ENCODE data around the gene CCDC157. TPM values are rescaled to one million over a fixed set of nuclear protein-coding genes. Genes with fewer than 3 reads are reported as not detected.
A peak's percentile ranks its signal among the peaks of the same experiment; 100 is the strongest.

Gene CCDC157
- total RNA-seq, 1 donor = 1.3 TPM

DNA sequence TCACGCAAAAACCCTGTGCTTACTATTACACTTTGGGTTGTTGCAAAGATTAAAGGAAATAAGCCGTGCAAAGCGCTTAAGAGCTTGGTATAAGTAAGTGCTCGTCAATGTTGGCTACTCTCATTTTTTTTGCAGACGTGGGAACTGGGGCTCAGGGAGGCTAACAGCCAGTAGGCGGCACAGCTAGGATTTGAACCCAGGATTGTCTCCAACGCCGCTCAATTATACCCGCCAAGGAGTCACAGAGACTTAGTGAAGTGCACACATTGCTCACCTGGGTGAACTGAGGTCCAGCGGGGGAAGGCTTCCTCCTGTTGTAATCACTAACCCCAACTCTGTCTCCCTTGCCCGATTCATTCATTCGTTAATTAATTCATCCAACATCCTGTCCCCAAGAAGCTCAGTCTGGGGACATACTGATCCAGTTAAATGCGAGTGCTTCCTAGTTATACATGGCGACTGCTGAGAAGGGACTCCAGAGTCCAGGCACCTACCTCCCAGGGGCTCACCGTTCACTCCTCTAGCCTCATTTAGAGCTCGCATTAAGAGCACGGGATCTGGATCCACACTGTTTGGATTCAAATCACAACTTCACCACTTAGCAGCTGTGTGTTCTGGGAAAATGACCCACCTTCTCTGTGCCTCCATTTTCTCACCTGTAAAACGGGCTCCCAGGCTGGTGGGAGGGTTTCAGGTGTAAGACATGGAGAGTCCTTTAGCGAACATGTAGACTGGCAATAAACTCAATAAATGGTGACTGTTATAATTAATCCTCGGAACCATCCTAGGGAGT, 67.9 kb downstream of the CCDC157 start:
- peak overlapping the region; percentile 71 for H3K4me3 ChIP-seq (ENCODE audit: low read depth, low read length)
- no peak for DNase-seq (ENCODE audit: low read depth)
- TF ChIP-seq, protein P1, sequence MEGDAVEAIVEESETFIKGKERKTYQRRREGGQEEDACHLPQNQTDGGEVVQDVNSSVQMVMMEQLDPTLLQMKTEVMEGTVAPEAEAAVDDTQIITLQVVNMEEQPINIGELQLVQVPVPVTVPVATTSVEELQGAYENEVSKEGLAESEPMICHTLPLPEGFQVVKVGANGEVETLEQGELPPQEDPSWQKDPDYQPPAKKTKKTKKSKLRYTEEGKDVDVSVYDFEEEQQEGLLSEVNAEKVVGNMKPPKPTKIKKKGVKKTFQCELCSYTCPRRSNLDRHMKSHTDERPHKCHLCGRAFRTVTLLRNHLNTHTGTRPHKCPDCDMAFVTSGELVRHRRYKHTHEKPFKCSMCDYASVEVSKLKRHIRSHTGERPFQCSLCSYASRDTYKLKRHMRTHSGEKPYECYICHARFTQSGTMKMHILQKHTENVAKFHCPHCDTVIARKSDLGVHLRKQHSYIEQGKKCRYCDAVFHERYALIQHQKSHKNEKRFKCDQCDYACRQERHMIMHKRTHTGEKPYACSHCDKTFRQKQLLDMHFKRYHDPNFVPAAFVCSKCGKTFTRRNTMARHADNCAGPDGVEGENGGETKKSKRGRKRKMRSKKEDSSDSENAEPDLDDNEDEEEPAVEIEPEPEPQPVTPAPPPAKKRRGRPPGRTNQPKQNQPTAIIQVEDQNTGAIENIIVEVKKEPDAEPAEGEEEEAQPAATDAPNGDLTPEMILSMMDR (IDR thresholded peaks at IDR 0.05; ENCODE audit: insufficient read depth, low read depth, low read length) = no peak

DNA sequence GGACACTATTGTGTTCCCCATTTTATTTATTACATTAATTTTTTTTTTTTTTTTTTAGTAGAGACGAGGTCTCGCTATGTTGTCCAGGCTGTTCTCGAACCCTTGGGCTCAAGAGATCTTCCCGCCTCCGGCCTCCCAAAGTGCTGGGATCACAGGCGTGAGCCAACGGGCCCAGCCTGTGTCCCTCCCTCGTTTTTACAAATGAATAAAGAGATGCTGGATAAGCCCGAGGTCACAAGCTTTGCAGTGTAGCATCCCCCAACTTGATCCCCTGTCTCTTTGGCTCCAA, 68.5 kb downstream of the CCDC157 start:
- TF ChIP-seq, protein P1 (IDR thresholded peaks at IDR 0.05; ENCODE audit: insufficient read depth, low read depth, low read length) = no peak
- H3K4me3 ChIP-seq (ENCODE audit: low read depth, low read length) = peak overlapping the region; percentile 71
- no peak for DNase-seq (ENCODE audit: low read depth)

DNA sequence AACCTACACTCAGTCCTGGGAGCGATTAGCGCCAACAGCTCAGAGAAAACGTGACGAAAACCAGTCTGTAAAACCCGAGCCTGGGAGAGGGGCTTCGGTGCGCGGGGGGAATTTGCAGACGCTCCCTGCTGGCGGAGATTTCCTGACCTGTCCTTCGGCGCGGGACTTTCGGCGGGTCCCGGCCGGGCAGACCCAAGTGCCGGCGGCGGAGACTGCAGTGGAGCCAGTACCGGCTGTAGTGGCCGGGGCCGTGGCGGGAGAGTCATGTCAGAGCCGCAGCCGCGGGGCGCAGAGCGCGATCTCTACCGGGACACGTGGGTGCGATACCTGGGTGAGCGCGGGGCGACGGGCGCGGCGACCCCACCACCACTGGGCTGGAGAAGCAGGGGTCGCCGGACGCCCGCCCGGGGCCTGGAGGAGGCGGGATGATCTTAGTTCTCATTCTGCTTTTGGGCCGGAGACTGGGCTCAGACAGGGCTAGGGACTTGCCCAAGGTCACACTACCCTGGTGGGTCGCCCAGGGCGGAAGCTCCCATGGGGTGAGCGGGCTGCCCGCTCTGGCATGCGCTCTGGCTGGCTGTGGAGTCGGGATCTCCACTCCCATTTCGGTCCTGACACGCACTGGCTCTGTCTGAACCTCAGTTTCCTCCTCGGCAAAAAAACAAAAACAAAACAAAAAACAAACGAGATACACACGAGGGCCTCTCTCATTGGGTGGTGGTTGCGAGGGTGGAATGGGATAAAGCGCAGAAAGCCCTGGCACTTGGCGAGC, 69.0 kb downstream of the CCDC157 start, which contains the start of gene MTFP1:
MTFP1 (plus strand) TSS at position 153 of the 772 bp plus-strand sequence; CDS start at position 265, 112 bp downstream.
- TF ChIP-seq, protein P1 (IDR thresholded peaks at IDR 0.05; ENCODE audit: insufficient read depth, low read depth, low read length) = no peak
- peak; percentile 66 for DNase-seq (ENCODE audit: low read depth)

More for the DNA sequence above, 69.0 kb downstream of the CCDC157 start, which contains the start of gene MTFP1:
- H3K4me3 ChIP-seq (ENCODE audit: low read depth, low read length) = peak within 1 kb of the TSS; percentile 71

Small RNA genes within 50 kb of the gene (small RNA-seq; reads per million reads assigned to genes)
- gene AC004832.3 (not detected), gene RNU6-564P (not detected)

Other genes starting within 250 kb of the CCDC157 start
- gene LIF, start 110.2 kb upstream of the CCDC157 start, total RNA-seq = 7.4 and 7.8 TPM in 2 replicates
- 0.43 TPM in 1 of 2 replicates, not detected in the other for gene OSM, start 90.2 kb upstream of the CCDC157 start, total RNA-seq
- gene CASTOR1, start 67.5 kb upstream of the CCDC157 start, total RNA-seq = 1.6 and 4.3 TPM in 2 replicates
- 26.4 and 29.8 TPM in 2 replicates for gene TBC1D10A, start 30.1 kb upstream of the CCDC157 start, total RNA-seq
- gene SF3A1, start 113 bp upstream of the CCDC157 start, total RNA-seq = 23.5 and 27.2 TPM in 2 replicates
- 19.6 and 20.3 TPM in 2 replicates for gene RNF215, start 30.4 kb downstream of the CCDC157 start, total RNA-seq
- 9.5 and 12.2 TPM in 2 replicates for gene SEC14L2, start 40.0 kb downstream of the CCDC157 start, total RNA-seq
- 10.8 and 11.3 TPM in 2 replicates for gene MTFP1, start 68.8 kb downstream of the CCDC157 start, total RNA-seq
- not detected in 2 replicates for gene SEC14L3, start 115.0 kb downstream of the CCDC157 start, total RNA-seq
- under 0.01 TPM in 2 replicates for gene SEC14L4, start 148.7 kb downstream of the CCDC157 start, total RNA-seq
- gene SEC14L6, start 189.7 kb downstream of the CCDC157 start, total RNA-seq = under 0.01 TPM in 1 of 2 replicates, not detected in the other
- not detected in 2 replicates for gene GAL3ST1, start 217.7 kb downstream of the CCDC157 start, total RNA-seq
- gene PES1, start 234.9 kb downstream of the CCDC157 start, total RNA-seq = 51.4 and 57.3 TPM in 2 replicates

Data from fibroblast of villous mesenchyme (primary cell).